Glutamatergic neuron (in vitro differentiated cells): ENCODE data around the gene MOSPD2. TPM values are rescaled to one million over a fixed set of nuclear protein-coding genes. Genes with fewer than 3 reads are reported as not detected.

Source experiments
- DNase-seq: peaks from one replicate; pipeline ENCODE4 v3.0.0; 2022
- H3K27ac Mint-ChIP-seq: one replicate; pipeline ENCODE4 v1.8.0; 2020; ENCODE audit warnings: mild to moderate bottlenecking, mixed read lengths, inconsistent platforms; ENCODE audit not compliant: unreplicated experiment
- H3K27me3 Mint-ChIP-seq: one replicate; pipeline ENCODE4 v1.8.0; 2020; ENCODE audit warnings: mild to moderate bottlenecking, moderate library complexity, mixed read lengths, inconsistent platforms; ENCODE audit not compliant: unreplicated experiment
- H3K36me3 Mint-ChIP-seq: one replicate; pipeline ENCODE4 v1.8.0; 2020; ENCODE audit warnings: mild to moderate bottlenecking, mixed read lengths, inconsistent platforms; ENCODE audit not compliant: unreplicated experiment
- H3K4me1 Mint-ChIP-seq: one replicate; pipeline ENCODE4 v1.8.0; 2020; ENCODE audit warnings: mild to moderate bottlenecking, low read depth, mixed read lengths, inconsistent platforms; ENCODE audit not compliant: unreplicated experiment
- H3K4me3 Mint-ChIP-seq: one replicate; pipeline ENCODE4 v1.8.0; 2020; ENCODE audit warnings: mild to moderate bottlenecking, mixed read lengths, inconsistent platforms; ENCODE audit not compliant: unreplicated experiment
- H3K9me3 Mint-ChIP-seq: one replicate; pipeline ENCODE4 v1.8.0; 2020; ENCODE audit warnings: mild to moderate bottlenecking, moderate library complexity, mixed read lengths, inconsistent platforms; ENCODE audit not compliant: unreplicated experiment
- CTCF ChIP-seq: fragments of 200-600 bp; sonication (generic); IDR thresholded peaks from one replicate; pipeline ENCODE4 v1.5.0; 2021; ENCODE audit not compliant: partially characterized antibody, unreplicated experiment
- total RNA-seq: library from RNA; stranded (reverse); fragmentation: NEBNext Ultra II Directional; extraction: Animal tissue kit (Norgen Biotek cat#: 25700); gene quantifications from one replicate; pipeline ENCODE4 v1.2.1, GENCODE V29; 2021; ENCODE audit not compliant: unreplicated experiment

The MOSPD2 gene
- total RNA-seq, 1 donor from 2014 or later: 11.8 TPM

- no peak for DNase-seq
- Mint-ChIP-seq H3K27ac (no peak overlapping the region), H3K36me3 (no peaks in the 10 kb centered on the region), H3K4me1 (no peaks in the 10 kb centered on the region), H3K4me3 (no peak overlapping the region), H3K27me3 (no peaks in the 10 kb centered on the region), H3K9me3 (no peaks in the 10 kb centered on the region)
- no peak for TF ChIP-seq CTCF
These were observed 42.4 kb downstream of the MOSPD2 start for GRCh38 chrX:14915596-14915995.

GRCh38 chrX:14916017-14916674, 42.9 kb downstream of the MOSPD2 start:
- H3K36me3 Mint-ChIP-seq: no peaks in the 10 kb centered on the region
- no peak for DNase-seq
- H3K27me3 Mint-ChIP-seq: no peaks in the 10 kb centered on the region
- no peak overlapping the region for H3K4me3 Mint-ChIP-seq
- no peaks in the 10 kb centered on the region for H3K9me3 Mint-ChIP-seq
- no peak overlapping the region for H3K27ac Mint-ChIP-seq
- no peaks in the 10 kb centered on the region for H3K4me1 Mint-ChIP-seq
- no peak for TF ChIP-seq CTCF

GRCh38 chrX:14919407-14919806, 46.2 kb downstream of the MOSPD2 start:
- H3K36me3 Mint-ChIP-seq: no peaks in the 10 kb centered on the region

GRCh38 chrX:14920196-14920595, 47.0 kb downstream of the MOSPD2 start:
- Mint-ChIP-seq H3K27ac (no peak overlapping the region), H3K9me3 (no peaks in the 10 kb centered on the region), H3K36me3 (no peaks in the 10 kb centered on the region), H3K4me3 (no peak overlapping the region), H3K27me3 (no peaks in the 10 kb centered on the region), H3K4me1 (no peaks in the 10 kb centered on the region)
- TF ChIP-seq CTCF: no peak
- DNase-seq: no peak

More at GRCh38 chrX:14919407-14919806, 46.2 kb downstream of the MOSPD2 start:
- Mint-ChIP-seq H3K9me3 (no peaks in the 10 kb centered on the region), H3K27ac (no peak overlapping the region), H3K4me3 (no peak overlapping the region), H3K4me1 (no peaks in the 10 kb centered on the region), H3K27me3 (no peaks in the 10 kb centered on the region)
- no peak for TF ChIP-seq CTCF
- DNase-seq: no peak

GRCh38 chrX:14922437-14922836, 49.2 kb downstream of the MOSPD2 start:
- Mint-ChIP-seq H3K9me3 (no peaks in the 10 kb centered on the region), H3K4me1 (no peaks in the 10 kb centered on the region), H3K27ac (no peak overlapping the region), H3K4me3 (no peak overlapping the region), H3K27me3 (no peaks in the 10 kb centered on the region), H3K36me3 (no peaks in the 10 kb centered on the region)
- DNase-seq: no peak
- TF ChIP-seq CTCF: no peak
